ENCODE results near the gene SMARCA4.

DNA sequence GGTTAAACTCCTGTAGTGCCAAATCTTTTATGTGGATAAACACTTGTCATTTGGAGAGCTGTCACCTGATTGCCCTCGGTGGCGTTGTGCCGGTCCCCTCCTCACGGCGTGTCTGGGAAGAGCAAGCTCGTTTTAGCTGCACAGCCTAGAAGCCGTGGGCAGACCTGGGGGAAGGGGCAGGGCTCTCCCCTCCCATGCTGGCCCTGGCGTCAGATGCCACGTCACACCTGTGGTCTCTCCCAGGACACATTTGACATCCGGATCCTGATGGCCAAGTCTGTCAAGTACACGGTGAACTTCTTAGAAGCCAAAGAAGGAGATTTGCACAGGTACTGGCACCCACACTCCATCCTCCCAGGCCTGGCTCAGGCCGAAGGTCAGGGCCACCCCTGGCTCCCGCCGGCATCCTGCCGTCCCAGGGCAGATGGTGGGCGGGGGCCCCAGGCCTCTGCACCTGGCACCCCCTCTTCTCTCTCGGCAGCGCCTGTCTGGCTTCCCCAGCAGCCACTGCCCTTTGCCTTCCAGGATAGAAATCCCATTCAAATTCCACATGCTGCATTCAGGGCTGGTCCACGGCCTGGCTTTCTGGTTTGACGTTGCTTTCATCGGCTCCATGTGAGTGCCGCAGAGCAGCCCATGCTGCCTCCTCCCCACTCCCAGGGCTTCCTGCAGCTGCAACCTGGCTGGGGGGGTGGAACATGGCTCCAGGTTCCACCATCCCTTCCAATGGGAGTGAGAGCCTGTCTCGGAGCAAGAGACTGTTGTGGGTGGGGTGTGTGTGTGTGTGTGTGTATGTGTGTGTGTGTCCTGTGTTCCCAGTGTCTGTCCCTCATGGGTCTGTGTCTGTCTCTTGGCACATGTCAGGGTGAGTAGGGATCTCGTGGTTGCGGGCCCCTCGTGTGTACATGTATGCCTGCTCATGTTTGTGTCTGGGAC, 41.2 kb upstream of the SMARCA4 start:
- no peak for TF ChIP-seq FOXA1 (IDR thresholded peaks at IDR 0.05)
- TF ChIP-seq, protein P1, sequence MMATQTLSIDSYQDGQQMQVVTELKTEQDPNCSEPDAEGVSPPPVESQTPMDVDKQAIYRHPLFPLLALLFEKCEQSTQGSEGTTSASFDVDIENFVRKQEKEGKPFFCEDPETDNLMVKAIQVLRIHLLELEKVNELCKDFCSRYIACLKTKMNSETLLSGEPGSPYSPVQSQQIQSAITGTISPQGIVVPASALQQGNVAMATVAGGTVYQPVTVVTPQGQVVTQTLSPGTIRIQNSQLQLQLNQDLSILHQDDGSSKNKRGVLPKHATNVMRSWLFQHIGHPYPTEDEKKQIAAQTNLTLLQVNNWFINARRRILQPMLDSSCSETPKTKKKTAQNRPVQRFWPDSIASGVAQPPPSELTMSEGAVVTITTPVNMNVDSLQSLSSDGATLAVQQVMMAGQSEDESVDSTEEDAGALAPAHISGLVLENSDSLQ (IDR thresholded peaks at IDR 0.05): no peak
- no peak for TF ChIP-seq NFRKB (IDR thresholded peaks at IDR 0.05)
- TF ChIP-seq HDGF (IDR thresholded peaks at IDR 0.05; ENCODE audit: borderline replicate concordance): no peak
- no peak for TF ChIP-seq ELF4 (IDR thresholded peaks at IDR 0.05)
- no peak for TF ChIP-seq SUZ12 (IDR thresholded peaks at IDR 0.05)
- TF ChIP-seq SP1 (IDR thresholded peaks at IDR 0.05): no peak
- TF ChIP-seq BHLHE40 (IDR thresholded peaks at IDR 0.05; ENCODE audit: borderline replicate concordance): no peak
- TF ChIP-seq FOXK2 (IDR thresholded peaks at IDR 0.05): no peak
- TF ChIP-seq TARDBP (IDR thresholded peaks at IDR 0.05): no peak
